HS-5 (cell line): ENCODE results near the gene PRKCZ.
"Not testable (repeated sequence)": the region's sequence is repeated elsewhere in the genome, so short reads cannot be mapped to it uniquely, and the experiment has no call there.

ENCODE experiments used
- DNase-seq: peaks from one replicate; pipeline ENCODE4 v3.0.0-alpha.2; 2012; ENCODE audit warnings: low read depth

PRKCZ gene

DNA sequence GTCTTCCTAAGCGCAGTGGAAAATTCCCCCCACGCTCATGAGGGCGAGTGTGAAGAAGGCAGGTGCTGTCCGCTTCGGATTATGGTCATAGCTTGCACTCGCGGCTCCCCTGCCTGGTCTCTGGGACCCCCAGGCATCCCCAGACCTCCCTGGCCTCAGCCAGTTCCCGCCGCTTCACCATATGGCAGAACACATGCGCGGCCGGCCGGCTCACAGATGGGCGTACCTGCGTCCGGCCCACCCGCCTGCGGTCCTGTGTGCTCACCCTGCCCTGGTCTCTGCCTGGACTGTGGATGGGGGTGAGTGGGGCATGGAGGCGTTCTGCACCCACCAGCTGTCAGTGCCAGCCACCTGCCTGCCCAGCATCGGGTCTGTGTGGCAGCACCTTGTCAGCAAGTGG lies 34.1 kb downstream of the PRKCZ start:
- DNase-seq, result no peak

DNA sequence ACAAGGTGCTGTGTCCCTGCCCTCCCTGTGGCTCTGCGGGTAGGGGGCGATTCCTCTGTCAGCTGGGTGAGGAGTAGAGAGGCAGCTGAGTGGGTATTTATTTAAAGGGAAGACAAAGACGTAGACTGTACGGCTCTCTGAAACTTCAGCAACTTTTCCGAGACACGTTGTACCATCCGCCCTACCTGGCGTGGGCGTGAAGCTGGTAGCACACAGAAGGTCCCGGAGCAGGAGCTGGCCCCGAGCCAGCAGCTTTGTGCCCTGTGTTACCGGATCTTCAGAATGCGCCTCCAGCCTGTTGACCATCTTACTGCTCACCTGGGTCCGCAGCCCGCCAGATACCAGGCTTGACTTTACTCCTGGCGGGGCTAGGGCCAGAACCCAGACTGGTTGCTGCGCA lies 34.9 kb downstream of the PRKCZ start:
- no peak for DNase-seq

DNA sequence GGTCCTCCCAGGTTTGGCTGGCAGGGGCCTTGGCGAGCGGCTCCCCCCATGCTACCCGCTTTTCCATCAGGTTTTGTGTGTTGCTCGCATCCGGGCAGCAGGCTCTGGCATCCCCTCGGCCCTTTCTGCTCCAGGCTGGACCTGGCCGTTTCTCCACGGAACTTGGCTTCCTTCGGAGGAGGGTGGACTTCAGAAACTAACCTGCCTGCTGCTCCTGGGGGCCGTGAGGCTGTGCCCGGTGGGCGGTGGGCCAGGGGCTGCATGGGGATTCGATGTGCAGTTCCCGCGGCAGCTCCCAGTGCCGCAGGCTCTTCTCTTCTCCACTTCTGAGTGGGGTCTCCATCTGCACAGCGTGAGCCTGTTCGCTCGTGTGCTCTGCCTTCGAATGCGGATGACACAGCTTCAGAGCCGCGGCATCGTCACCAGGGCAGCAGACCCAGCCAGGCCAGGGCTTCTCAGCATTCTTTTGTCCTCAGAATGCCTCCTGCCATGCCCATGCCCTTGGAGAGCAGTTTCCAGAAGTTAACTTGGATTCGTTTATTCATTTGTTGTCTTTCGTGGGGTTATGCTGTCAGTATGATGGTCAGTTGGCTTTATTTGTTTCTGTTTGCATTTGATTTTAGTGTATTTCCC lies 36.4 kb downstream of the PRKCZ start:
- DNase-seq, result no peak

DNA sequence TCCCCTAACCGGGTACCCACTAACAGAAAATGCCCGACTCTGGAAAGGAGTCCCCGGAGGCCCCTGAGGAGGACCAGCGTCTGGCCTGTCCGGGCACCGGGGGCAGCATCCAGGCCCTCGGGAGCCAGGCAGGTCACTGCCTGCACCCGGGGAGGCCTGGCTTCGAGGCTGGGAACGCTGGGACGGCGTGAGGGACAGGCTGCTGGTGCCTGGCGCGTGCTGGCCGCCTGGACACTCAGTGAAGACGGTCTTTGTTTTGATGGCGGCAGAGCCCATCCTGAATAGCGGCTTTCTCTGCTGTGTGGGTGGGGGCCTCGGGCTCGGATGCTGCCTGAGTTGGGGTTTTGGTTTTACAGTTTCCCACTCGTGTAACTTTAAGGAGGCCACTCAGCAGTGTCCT lies 37.6 kb downstream of the PRKCZ start:
- DNase-seq, result no peak

DNA sequence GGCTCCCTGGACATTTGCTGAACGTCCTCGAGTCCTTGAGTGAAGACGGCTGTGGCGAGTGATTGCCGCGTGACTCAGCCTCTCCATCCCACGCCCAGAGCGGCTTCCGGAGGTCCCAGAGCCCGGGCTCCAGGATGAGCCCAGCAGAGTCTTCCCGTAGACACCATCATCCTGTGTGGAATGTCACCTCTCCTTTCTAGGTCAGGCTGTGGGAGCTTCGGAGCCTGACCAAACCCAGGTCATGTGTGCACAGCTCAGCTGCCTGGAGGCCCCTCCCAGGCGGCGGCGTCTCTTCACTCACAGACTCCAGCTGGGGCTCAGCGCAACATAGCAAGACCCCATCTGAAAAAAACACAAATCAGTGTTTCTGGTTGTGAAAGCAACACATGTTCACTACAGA lies 38.2 kb downstream of the PRKCZ start:
- DNase-seq, result peak; percentile 88

DNA sequence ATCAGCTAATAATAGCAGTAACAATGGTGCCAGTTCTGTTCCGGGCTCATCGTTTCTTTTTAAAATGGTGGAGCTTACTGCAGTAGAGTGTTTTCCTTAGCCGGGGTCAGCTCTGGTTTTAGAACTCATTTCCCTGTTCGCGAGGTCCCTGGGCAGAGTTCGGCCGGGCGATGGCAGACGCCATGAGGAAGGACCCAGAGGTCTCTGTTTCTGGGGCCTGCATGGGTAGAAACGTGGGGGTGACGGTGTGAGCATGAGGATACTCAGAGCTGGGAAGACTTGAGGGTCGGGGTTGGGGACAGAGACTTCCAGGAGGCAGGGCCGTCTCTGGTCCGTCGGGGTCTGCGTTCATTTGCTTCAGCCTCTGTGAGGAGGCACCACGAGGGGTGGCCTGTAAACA lies 38.8 kb downstream of the PRKCZ start:
- no peak for DNase-seq

DNA sequence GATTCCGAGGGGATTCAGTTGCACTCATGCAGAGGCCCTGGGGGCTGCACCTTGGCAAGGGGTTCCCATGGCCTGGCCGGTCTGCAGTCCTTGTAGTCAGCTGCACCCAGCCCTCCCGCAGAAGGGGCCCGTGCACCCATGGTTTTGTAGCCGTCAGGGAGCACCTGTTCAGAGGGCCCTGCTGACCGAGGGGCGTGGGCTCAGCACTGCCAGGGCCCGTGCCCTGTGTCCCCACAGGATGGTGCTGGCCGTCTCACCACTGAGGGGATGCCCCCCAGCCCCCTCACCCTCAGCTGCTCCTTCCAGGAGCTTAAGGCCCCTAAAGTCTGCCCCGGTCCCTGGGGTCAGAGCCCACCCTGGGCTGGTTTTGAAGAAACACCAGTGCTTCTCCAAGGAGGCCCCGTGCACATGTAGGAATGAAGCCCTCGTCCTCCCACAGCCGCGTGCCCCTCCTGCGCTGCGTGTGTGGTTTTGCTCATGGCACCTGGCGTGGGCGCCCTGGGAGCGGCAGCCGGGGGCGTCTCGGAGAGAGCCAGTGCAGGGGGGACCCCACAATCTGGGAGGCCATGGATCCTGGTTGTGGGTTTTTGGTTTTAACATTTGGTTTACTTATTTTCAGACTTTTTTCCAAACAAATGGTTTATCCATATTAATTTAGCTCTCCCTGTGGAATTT lies 40.1 kb downstream of the PRKCZ start:
- no peak for DNase-seq

DNA sequence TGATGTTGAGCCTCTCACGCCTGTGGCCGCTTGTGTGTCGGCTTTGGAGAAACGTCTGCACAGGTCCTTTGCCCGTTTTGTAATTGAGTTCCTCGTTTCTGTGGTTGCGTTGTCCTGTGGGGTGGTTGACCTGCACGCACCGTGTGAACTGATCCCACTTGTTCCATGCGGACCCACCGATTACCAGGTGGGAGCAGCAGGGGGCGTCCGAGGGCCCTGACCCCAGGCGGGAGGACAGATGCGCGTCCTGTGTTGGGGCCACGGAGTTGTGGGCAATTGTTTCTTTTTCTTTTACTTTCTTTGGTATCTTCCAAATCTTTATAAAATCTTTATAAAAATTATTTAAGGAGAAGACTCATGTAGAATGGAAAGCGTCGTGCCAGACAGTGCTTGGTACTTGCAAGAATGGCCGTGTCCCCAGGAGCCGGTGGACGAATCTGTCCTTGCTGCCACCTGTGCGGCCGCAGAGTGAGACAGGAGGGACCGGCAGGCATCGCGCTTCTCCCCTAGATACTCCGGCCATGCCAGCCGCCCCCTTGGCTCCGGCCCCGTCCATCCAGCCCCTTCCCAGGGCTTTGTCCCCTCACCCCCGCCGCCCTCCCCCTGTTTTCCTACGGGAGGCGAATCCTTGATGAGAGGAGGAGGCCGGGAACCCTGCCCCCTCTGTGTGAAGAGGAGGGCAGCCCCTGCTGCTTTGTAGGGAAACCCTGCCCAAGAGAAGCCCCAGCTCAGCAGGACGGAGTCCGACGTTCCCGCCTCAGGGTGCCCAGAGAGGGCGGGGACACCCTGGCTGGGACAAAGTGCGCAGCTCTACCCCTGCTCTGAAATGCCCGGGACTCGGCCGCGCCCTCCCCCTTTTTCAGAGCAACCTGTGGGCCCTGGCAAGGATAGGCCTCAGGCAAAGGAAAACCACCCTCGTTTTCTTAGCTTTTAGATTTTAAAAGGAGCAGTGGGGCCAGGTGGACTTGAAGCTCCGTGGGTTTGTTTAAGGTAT lies 41.7 kb downstream of the PRKCZ start:
- no peak for DNase-seq

GRCh38 chr1:2093055-2093454 lies 42.8 kb downstream of the PRKCZ start:
- DNase-seq, result no peak

DNA sequence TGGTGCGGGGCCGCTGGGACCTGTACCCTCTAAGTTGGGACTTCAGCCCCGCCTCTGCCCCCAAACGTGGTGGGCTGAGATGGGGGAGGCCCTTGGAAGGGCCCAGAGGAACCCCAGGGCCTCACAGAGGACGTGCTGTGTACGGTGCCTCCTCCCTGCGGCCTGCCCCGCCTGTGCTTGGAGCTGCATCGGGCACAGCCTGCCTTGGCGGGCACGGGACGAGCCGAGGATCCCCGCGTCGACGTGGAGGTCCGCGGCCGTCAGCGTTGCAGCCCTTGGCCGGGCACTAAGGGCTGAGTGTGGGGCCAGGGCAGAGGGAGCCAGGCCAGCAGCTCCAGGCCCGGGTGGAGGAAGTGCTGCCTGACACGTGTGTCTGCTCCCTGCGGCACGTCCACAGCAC lies 43.4 kb downstream of the PRKCZ start:
- no peak for DNase-seq

- not testable (repeated sequence) for DNase-seq
These were observed 44.3 kb downstream of the PRKCZ start for GRCh38 chr1:2094269-2095158.

GRCh38 chr1:2095394-2095793 lies 45.2 kb downstream of the PRKCZ start:
- no peak for DNase-seq

DNA sequence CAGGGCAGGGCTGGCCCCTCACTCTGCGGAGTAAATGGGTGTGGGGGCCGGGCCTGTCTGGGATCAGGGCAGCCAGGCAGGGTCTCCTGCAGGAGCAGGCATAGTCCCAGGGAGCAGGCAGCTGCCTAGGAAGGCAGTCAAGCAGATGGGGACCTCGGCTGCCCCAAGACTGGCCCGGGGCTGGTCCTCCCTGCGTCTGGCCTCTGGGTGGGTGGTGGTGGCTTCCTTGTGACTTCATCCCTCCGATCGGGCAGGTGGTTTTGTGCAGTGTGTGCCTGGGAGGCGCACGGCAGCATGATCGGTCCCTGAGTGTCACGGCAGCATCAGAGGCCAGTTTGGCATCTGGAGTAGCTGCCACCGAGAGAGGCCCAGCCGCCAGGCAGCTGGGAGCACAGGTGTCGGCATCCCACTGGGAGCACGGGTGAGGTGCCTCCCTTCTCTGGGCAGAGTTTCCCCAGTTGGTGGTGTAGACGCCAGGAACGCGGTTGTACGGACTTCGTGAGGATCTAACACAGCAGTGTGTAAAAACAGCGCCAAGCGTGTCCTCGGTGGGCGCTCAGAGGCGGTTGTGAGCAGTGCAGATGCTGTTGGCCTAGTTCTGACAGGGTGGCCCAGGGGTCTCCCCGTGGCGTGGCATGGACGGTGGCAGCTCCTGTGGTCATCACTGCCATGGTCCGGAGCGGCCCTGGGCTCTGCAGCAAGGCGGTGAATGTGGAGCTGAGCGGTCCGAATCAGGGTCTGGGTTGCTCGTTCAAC lies 45.9 kb downstream of the PRKCZ start:
- DNase-seq, result no peak

DNA sequence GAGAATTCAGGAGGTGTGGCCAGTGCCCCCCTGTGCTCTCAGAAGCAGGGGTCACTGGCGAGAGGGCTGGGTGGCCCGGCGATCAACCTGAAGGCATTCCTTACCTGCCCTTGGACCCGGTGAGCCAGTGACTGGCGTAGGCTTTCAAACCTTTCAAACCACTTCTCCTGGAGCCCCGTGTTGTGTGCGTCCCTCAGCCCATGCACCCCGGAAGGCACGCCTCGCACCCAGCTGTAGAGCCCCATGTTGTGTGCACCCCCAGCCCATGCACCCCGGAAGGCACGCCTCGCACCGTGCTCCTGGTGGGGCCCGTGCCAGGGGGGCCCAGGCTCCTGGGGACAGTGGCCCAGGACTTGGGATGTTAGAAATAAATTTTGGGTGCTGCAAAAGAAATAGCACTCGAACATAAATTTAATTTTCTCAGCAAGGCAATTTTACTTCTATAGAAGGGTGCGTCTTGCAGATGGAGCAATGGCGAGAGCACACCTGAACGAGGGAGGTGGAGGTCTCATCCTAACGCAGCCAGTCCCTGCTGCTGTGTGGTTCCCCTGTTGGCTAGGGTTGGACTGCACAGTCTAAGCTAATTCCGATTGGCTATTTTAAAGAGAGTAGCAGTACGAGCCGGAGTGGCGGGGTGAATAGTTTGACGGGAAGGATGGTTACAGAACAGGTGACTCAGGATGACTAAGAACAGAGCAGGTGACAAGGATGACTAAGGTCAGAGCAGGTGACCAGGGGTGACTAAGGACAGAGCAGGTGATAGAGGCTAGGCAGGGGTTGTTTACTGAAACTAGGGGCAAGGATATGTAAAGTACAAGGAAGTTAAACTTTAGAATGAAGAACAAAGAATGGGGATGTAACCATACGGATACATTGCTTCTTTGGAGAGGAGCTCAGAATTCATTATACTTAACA lies 47.4 kb downstream of the PRKCZ start:
- no peak for DNase-seq

DNA sequence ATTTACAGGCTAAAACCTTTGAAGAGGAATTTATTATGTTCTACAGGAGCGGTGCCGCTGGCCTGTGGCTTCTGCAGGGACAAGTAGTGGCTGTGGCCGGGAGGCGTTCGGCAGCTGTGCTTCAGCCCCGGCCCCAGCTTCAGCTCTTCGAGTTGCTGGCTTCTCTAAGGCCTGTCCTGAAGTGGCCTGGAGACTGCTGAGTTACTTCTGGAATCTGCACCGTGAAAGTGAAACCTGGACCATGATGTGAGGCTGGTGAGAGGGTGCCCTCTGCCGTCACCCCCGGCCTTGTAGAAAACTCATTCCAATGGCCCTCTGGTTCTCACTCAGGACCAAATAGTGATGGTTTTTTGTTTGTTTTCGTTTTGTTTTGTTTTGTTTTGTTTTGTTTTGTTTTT lies 48.1 kb downstream of the PRKCZ start:
- no peak for DNase-seq

DNA sequence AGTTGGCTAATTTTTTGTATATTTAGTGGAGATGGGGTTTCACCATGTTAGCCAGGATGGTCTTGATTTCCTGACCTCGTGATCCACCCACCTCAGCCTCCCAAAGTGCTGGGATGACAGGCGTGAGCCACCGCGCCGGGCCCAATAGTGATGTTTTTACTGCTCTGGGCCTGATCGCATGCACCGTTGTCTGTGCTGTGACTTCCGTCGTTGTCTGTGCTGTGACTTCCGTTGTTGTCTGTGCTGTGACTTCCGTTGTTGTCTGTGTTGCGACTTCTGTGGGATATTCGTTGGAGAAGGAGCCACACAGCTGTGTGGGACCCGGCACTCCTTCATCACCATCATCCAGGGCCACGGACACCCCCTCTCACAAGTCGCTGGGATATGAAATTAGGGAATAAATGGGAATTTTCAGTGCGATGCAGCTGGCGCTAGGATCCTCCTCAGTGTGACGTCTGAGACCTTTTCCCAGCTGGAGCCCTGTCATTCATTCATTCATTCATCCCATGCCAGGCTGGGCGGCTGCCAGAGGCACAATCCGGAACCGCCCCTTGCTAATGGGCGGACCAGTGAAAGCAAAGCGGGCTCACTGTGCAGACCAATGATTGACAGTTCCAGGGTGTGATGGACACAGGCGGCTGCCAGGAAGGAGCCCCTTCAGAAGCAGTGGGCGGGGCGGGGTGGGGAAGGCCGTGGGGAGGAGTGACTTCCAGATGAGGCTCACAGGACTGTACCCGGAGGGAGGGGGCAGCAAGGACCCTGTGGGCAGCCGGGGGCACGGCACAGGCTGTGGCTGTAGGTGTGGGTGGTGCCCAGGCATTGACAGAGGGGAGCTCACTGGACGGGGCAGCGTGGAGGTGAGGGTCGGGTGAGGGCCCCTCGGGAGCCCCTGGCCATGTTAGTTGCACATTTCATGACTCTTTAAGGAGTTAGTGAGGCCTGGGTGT lies 48.9 kb downstream of the PRKCZ start:
- DNase-seq, result no peak

GRCh38 chr1:2099886-2100779 lies 49.9 kb downstream of the PRKCZ start:
- DNase-seq, result no peak

DNA sequence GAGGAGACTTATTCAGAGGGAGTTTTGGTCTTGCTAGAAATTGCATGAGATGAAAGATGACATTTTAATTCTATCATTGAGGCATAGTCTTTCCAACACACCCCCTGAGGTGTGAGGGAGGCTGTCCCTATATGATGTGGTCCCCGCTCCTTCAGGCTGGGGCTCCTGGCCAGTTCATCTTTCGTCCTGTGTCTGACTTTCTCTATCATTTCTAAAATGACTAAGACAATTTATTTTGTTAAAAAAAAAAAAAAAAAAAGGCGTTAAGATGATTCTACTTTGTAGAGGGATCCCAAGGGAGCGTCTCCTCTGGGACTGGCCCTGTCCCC lies 50.5 kb downstream of the PRKCZ start:
- no peak for DNase-seq
